GM15510 (cell line): ENCODE measurements around the gene METTL8.
A peak's percentile ranks its signal among the peaks of the same experiment; 100 is the strongest.

Experiments
- POLR2A ChIP-seq: IDR thresholded peaks from 3 replicates; pipeline ENCODE4 v1.6.1; 2011; ENCODE audit warnings: borderline replicate concordance; ENCODE audit not compliant: insufficient read length; ENCODE audit errors: extremely low read depth

Gene METTL8

DNA sequence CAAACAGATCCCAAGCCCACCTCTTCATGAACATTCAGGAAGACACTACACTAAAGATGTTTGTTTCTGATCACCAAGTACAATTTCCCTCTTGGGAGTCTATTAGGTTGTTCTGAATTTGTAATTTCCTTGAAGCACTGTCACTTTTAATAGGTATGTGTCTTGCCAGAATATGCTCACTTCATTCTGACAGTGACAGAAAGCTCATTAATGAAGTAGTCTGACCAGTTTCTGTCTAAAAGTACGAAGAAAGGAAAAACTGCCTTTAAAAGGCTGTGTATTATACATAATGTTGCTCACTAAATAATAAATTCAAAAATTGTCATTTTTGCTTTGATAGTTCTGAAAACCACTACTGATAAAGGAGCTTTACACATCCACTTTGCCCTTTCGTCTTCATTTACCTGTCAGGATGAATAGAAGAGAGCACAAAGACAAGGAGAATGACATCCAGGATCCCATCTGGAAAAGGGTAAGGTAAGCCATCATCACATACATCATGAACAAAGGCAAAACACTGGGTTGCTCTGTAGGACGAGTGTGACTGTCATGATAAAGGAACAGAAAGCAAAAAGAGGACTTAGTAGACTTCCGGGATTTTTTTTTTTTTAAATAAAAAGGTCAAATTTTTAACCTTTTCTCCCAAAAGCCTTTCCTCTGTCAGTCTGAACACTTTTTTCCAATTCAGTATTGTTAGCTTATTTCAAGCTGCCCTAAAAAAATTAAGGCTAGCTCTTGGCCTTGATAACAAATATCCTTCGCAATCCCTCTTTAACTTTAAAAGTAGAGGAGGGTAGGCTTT, 103.4 kb downstream of the METTL8 start:
- TF ChIP-seq POLR2A: no peak

DNA sequence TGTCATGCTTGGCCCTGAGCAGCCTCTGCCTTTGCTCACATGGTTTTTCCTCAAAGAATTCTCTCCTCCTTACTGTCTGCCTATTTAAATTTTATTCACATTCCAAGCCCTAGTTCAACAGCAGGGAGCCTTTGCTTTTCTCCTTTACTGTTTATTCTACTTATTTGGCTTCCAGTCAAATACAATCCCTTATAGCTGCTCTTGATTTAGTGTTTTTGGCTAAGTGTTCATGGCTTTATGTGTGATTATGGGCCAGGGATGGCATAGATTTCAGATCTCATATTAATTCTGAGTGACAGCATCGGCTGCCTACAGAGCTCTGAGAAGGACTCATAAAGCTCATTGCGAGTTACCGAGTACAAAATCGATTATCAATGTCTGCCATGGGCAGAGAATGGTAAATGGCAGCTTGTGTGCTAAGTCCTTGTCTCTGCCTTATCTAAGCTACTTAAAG, 106.7 kb downstream of the METTL8 start:
- TF ChIP-seq POLR2A: no peak

DNA sequence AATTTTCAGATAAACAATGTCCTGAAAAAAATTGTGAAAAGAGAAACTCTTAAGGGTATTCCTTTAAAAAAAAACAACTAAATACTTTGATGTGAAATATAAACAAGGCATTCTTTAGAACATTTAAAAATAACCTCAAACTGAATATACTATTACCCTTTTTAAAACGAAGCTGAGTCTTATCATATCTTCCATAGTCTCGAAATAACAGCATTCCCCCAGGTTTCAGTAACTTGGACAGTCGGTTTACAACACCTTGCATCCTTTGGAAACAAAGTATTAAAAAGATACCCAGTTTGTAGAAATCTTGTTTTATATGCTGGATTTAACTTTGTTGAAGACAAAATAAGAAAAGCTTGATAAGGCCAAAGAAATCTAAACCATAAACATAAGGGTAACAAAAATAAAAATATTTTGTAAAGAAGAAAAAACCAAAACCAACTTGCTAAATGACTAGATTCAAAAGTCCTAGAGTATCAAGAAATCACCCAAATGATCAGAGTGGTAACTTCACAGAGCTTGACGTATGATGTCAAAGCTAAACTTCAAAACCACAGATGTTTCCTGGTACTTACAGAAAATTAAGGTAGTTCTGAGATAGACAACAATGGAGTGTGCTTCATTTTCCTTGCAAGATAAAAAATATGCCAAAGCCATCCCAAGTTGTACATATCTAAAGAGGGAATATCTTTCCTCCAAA, 107.8 kb downstream of the METTL8 start:
- TF ChIP-seq POLR2A: no peak

DNA sequence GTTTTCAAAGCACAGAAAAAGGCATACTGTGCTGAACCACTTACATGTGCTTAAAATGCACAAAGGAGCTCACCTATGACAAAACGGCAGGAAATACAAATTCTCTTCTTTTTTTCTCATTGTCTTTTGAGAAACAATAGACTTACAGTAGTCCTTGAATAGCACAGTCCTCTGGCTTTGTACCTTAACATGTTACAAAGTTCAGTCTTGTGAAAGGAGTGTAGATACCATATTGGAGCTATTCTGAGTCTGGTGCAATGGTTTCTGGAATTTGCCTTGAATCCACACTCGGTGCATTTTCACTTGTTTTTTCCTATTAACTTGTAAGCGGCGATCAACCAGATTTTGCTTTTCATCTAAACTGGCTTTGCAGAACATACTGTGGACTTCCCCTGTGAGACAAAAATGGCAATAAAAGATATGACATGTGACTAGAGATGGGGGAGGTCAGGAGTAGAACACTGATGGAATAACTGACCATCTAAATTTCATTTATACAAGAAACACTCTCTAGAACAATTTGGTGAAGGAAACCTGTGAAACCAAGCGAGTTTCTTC, 109.7 kb downstream of the METTL8 start:
- no peak for TF ChIP-seq POLR2A

DNA sequence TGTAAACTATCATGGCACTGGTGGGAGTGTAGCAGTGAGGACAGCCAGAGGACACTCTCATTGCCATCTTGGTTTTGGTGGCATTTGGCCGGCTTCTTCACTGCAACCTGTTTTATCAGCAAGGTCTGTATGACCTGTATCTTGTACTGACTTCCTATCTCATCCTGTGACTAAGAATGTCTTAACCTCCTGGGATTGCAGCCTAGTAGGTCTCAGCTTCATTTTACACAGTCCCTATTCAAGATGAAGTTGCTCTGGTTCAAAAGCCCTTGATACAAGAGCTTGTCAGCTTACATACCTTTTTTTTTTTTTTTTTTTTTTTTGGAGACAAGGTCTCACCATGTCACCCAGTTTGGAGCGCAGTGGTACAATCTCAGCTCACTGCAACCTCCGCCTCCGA, 110.9 kb downstream of the METTL8 start:
- no peak for TF ChIP-seq POLR2A

DNA sequence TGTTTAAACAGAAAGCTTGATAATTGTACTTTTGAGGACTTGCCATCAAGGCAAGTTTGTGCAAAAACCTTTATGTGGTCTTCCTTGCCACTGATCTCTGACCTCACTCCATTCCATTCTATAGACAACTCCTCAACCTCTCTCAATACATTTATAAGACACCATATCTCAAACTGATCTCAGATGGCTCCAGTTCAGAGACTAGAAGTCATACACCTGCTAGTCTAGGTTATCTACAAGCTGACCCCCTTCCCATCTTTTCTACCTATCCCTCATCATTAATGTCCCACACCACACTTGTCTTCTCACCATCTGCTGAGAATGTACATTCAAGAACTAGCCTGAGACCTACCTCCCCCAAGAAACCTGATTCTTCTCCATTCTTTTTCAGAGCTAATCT, 113.1 kb downstream of the METTL8 start:
- no peak for TF ChIP-seq POLR2A

DNA sequence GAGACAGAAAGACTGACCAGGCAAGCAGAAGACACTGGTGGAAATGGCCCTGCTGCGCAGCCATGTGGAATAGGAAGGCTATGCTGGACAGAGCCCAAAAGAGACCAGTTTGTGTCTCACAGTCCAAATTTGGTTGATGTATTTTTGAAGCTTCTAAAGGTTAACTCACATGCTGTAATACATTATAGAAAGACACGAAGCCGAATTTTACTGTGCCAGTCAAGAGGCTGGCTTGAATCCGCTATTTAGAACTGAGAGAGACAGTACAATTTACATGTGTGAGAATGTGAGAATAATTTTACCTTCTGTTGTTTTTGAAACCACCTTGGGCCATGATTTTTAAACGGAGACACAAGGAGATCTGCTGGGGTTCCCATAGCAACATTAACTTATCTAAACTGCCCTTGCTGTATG, 113.6 kb downstream of the METTL8 start:
- peak; percentile 31 for TF ChIP-seq POLR2A

DNA sequence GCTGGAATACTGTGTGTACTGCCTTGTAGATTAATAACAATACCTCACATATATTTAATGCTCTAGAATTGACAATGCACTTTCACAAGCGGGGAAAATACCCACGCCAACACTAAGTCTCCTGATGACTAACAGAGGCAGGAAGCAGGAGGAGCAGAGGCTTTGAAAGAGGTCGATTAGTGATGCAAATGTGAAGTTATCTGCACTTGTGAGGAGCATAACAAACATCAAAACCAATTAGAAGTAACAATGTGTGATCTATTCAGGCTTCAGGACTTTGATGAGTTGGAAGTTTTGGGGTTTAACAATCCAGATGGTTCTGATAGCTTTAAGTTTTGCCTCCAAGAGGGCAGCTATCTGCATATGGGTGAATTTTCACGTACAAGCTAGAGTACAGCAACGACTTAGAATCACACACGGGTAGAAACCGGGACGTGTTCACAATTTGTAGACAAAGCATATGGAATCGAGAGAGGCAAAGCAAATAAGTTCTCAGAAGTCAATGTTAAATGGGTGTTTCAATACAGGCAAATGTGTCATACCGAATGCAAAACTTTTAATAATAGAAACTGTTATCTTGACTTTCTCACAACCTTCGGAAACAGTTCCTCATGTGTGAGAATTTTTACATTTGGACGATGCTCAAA, 114.5 kb downstream of the METTL8 start:
- TF ChIP-seq POLR2A: peak; percentile 47

DNA sequence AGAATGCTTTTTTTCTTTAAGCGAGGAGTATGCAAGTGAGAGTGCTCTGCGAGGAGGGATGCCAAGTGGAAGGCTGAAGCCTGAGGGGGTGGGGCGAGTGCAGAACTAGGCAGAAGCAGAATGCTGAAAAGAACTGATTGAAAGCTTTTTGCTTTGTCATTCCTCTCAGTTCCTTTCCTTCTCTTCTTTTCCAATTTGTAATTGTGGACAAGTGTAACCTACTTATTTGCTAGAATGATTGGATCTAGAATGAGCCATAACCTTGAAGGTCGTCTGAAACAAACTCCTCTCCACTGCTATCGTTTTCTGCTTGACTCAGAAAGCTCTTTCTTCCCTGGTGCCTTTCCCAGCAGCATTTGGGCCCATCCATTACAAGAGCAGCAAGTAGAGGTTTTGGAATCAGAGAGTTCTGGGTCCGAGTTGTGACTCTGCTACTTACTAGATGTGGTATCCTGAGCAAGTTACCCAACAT, 115.3 kb downstream of the METTL8 start:
- TF ChIP-seq POLR2A: no peak

DNA sequence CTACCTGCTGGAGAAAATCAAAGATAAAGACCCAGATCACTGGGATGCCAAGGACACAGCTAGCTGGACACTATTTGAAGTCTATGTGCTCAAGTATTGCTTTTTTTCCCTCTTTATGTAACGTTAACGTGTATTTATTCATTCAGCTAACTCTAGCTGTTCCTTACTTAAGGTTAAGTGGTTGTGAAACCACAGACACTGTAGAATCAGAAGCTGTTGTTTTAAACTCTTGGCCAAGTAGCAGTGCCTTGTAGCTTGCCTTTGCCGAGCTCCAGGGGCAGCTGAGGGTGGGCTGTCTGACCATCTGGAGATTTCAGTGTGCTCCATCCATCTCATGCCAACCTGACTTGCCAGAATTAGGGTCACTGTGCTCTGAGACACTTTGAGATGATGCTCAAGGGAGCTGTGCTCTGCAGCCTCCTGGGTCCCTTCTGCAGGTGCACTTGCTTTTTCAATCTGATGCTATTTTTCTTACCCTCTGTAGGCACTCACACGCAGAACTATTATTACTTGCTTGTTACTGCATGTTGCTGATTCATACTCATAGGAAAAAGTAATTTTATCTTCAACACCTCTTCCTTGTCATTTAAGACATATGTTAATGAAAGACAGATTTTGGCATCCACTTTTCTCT, 116.2 kb downstream of the METTL8 start:
- TF ChIP-seq POLR2A: no peak

DNA sequence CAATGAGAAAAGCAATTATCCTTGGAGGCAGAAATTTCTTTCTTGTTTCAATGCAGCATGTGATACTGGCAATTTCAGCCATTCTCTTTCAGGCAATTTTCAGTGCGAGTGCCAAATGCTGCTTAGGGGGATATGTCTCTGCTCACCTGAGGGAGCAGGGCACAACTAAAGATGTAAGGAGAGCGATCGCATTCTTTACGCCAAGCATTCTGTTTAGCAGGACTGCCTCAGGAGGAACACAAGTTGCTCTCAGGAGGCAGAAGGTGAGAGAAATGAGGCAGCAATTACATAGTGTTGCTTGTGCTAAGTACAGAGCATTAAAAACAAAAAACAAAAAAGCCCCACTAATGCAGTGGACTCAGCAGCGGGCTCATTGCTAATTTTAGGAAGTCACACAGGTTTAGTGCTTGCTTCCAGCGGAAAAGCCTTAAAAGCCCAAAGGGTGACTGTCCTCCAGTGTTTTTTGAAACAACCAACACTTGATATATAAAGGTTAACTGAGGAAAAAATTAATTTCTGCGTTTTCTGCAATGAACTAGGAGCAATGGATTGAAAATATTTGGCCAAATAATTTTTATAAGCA, 116.9 kb downstream of the METTL8 start:
- no peak for TF ChIP-seq POLR2A

DNA sequence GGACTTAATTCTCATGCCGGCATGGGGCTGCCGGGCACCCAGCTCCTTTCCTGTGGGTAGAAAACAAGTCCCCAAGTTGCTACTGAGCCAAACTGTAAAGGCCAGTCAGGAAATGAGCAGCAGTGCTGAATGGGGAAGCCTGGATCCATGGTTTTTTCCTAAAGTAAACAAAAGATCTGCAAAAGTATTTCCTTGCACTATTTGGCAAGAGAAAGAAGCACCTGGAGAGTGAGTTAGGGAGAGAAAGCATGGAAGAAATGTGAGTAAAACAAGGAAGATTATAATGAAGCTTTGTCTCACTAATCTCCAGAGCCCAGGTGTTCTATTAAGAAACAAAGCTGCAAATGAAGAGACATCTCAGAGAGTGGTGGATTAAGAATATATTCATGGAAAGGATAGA, 117.6 kb downstream of the METTL8 start:
- TF ChIP-seq POLR2A: no peak

DNA sequence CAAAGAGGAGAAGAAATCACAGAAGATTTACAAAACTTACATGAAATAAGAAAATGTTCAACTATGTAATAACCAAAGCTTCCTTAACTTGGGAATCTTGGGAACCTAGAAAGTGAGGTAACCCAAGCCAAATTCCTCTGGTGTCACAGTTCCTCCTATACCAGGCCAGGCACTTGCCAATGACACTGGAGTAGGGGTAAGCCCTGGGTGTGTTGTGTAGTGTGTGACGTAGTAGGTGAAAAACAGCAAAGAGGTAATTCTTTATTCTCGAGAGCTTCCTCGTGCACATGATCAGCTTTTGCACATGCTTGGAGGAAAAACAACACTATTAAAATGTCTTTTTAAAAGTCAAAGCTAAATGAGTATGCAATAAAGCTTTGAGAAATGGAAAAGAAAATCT, 118.0 kb downstream of the METTL8 start:
- TF ChIP-seq POLR2A: no peak

DNA sequence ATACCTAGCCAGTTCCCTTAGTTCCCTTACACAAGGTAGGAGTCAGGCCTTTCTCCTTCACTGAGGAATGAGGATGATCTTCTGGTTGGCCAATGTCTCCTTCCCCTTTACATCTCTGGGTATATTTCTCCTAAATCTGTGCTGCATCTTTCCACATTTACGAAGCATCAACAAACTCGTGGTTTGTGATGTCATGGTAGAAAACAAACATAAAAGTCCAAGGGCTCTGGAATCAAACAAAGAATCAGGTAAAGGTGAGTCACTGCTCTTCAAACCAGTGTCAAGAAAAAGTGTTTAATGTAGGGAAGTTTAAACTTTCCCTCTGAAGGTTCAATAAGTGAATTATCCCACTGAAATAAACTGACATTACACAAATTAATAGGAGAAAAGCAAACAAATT, 122.9 kb downstream of the METTL8 start:
- TF ChIP-seq POLR2A: no peak
